ENCODE measurements around the gene HSPG2.

Gene HSPG2

GRCh38 chr1:21843996-21844395 lies 93.1 kb downstream of the HSPG2 start:
- no peak for ATAC-seq
- Mint-ChIP-seq H3K27ac (no peak overlapping the region), H3K27me3 (no peaks in the 10 kb centered on the region), H3K4me3 (no peak overlapping the region), H3K36me3 (ENCODE audit: low read depth) (no peaks in the 10 kb centered on the region), H3K9me3 (no peaks in the 10 kb centered on the region), H3K4me1 (no peaks in the 10 kb centered on the region)
- DNase-seq, result no peak

- DNase-seq (no peak), ATAC-seq (no peak)
- Mint-ChIP-seq H3K4me1 (no peaks in the 10 kb centered on the region), H3K36me3 (ENCODE audit: low read depth) (no peaks in the 10 kb centered on the region), H3K27me3 (no peaks in the 10 kb centered on the region), H3K9me3 (no peaks in the 10 kb centered on the region), H3K4me3 (no peak overlapping the region), H3K27ac (no peak overlapping the region)
Observed at GRCh38 chr1:21843208-21843607, 93.9 kb downstream of the HSPG2 start.

- no peaks in the 10 kb centered on the region for H3K4me1 Mint-ChIP-seq
- H3K36me3 Mint-ChIP-seq (ENCODE audit: low read depth), result no peaks in the 10 kb centered on the region
- ATAC-seq (no peak), DNase-seq (no peak)
- H3K27me3 Mint-ChIP-seq, result no peaks in the 10 kb centered on the region
- no peaks in the 10 kb centered on the region for H3K9me3 Mint-ChIP-seq
- H3K27ac Mint-ChIP-seq, result no peak overlapping the region
- H3K4me3 Mint-ChIP-seq, result no peak overlapping the region
Observed at GRCh38 chr1:21842606-21843162, 94.4 kb downstream of the HSPG2 start.

GRCh38 chr1:21841852-21842466 lies 95.2 kb downstream of the HSPG2 start:
- DNase-seq (no peak), ATAC-seq (no peak)
- no peaks in the 10 kb centered on the region for H3K9me3 Mint-ChIP-seq
- no peaks in the 10 kb centered on the region for H3K27me3 Mint-ChIP-seq
- H3K4me3 Mint-ChIP-seq, result no peak overlapping the region
- no peaks in the 10 kb centered on the region for H3K36me3 Mint-ChIP-seq (ENCODE audit: low read depth)
- no peak overlapping the region for H3K27ac Mint-ChIP-seq
- no peaks in the 10 kb centered on the region for H3K4me1 Mint-ChIP-seq

GRCh38 chr1:21840981-21841380 lies 96.1 kb downstream of the HSPG2 start:
- H3K4me1 Mint-ChIP-seq, result no peaks in the 10 kb centered on the region
- no peaks in the 10 kb centered on the region for H3K36me3 Mint-ChIP-seq (ENCODE audit: low read depth)
- H3K9me3 Mint-ChIP-seq, result no peaks in the 10 kb centered on the region
- no peaks in the 10 kb centered on the region for H3K27me3 Mint-ChIP-seq
- ATAC-seq, result no peak
- no peak overlapping the region for H3K27ac Mint-ChIP-seq
- no peak for DNase-seq
- H3K4me3 Mint-ChIP-seq, result no peak overlapping the region

GRCh38 chr1:21839337-21840037 lies 97.6 kb downstream of the HSPG2 start:
- ATAC-seq, result no peak

GRCh38 chr1:21838359-21839157 lies 98.6 kb downstream of the HSPG2 start:
- H3K27me3 Mint-ChIP-seq, result no peaks in the 10 kb centered on the region
- no peak for ATAC-seq

More at GRCh38 chr1:21839337-21840037, 97.6 kb downstream of the HSPG2 start:
- H3K9me3 Mint-ChIP-seq, result peaks cover under 1% of the 10 kb centered on the region
- H3K36me3 Mint-ChIP-seq (ENCODE audit: low read depth), result peaks cover 8% of the 10 kb centered on the region
- no peak overlapping the region for H3K4me3 Mint-ChIP-seq
- no peak for DNase-seq
- H3K27ac Mint-ChIP-seq, result no peak overlapping the region
- no peaks in the 10 kb centered on the region for H3K4me1 Mint-ChIP-seq
- H3K27me3 Mint-ChIP-seq, result no peaks in the 10 kb centered on the region

GRCh38 chr1:21837476-21837875 lies 99.6 kb downstream of the HSPG2 start:
- no peak for ATAC-seq

More at GRCh38 chr1:21838359-21839157, 98.6 kb downstream of the HSPG2 start:
- no peak for DNase-seq
- H3K4me1 Mint-ChIP-seq, result no peaks in the 10 kb centered on the region
- H3K27ac Mint-ChIP-seq, result no peak overlapping the region
- H3K9me3 Mint-ChIP-seq, result peaks cover 10% of the 10 kb centered on the region
- no peak overlapping the region for H3K4me3 Mint-ChIP-seq
- H3K36me3 Mint-ChIP-seq (ENCODE audit: low read depth), result peaks cover 13% of the 10 kb centered on the region

GRCh38 chr1:21836729-21837128 lies 100.4 kb downstream of the HSPG2 start:
- H3K4me3 Mint-ChIP-seq, result no peak overlapping the region
- no peak for DNase-seq
- peaks cover 15% of the 10 kb centered on the region for H3K36me3 Mint-ChIP-seq (ENCODE audit: low read depth)
- ATAC-seq, result no peak
- no peak overlapping the region for H3K27ac Mint-ChIP-seq
- H3K9me3 Mint-ChIP-seq, result peaks cover 10% of the 10 kb centered on the region
- no peaks in the 10 kb centered on the region for H3K4me1 Mint-ChIP-seq
- no peaks in the 10 kb centered on the region for H3K27me3 Mint-ChIP-seq

More at GRCh38 chr1:21837476-21837875, 99.6 kb downstream of the HSPG2 start:
- Mint-ChIP-seq H3K27ac (no peak overlapping the region), H3K4me1 (no peaks in the 10 kb centered on the region), H3K27me3 (no peaks in the 10 kb centered on the region), H3K9me3 (peaks cover 10% of the 10 kb centered on the region), H3K4me3 (no peak overlapping the region), H3K36me3 (ENCODE audit: low read depth) (peaks cover 15% of the 10 kb centered on the region)
- DNase-seq, result no peak

GRCh38 chr1:21836010-21836409 lies 101.1 kb downstream of the HSPG2 start:
- no peaks in the 10 kb centered on the region for H3K4me1 Mint-ChIP-seq
- no peak for DNase-seq
- H3K27me3 Mint-ChIP-seq, result no peaks in the 10 kb centered on the region
- H3K9me3 Mint-ChIP-seq, result peaks cover 10% of the 10 kb centered on the region
- no peak for ATAC-seq
- H3K27ac Mint-ChIP-seq, result no peak overlapping the region
- peaks cover 15% of the 10 kb centered on the region for H3K36me3 Mint-ChIP-seq (ENCODE audit: low read depth)
- no peak overlapping the region for H3K4me3 Mint-ChIP-seq

GRCh38 chr1:21834666-21835065 lies 102.4 kb downstream of the HSPG2 start:
- Mint-ChIP-seq H3K4me1 (no peaks in the 10 kb centered on the region), H3K36me3 (ENCODE audit: low read depth) (peaks cover 15% of the 10 kb centered on the region), H3K27me3 (no peaks in the 10 kb centered on the region), H3K9me3 (peaks cover 10% of the 10 kb centered on the region), H3K27ac (no peak overlapping the region), H3K4me3 (no peak overlapping the region)
- DNase-seq (no peak), ATAC-seq (no peak)

GRCh38 chr1:21834094-21834493 lies 103.0 kb downstream of the HSPG2 start:
- no peak for ATAC-seq
- no peaks in the 10 kb centered on the region for H3K4me1 Mint-ChIP-seq
- H3K27ac Mint-ChIP-seq, result no peak overlapping the region
- peaks cover 15% of the 10 kb centered on the region for H3K36me3 Mint-ChIP-seq (ENCODE audit: low read depth)
- DNase-seq, result no peak
- H3K4me3 Mint-ChIP-seq, result no peak overlapping the region
- H3K27me3 Mint-ChIP-seq, result no peaks in the 10 kb centered on the region
- H3K9me3 Mint-ChIP-seq, result peaks cover 10% of the 10 kb centered on the region

- no peaks in the 10 kb centered on the region for H3K4me1 Mint-ChIP-seq
- DNase-seq (no peak), ATAC-seq (no peak)
- H3K27ac Mint-ChIP-seq, result no peak overlapping the region
- H3K9me3 Mint-ChIP-seq, result peaks cover 10% of the 10 kb centered on the region
- H3K27me3 Mint-ChIP-seq, result no peaks in the 10 kb centered on the region
- H3K36me3 Mint-ChIP-seq (ENCODE audit: low read depth), result peaks cover 15% of the 10 kb centered on the region
- H3K4me3 Mint-ChIP-seq, result no peak overlapping the region
Observed at GRCh38 chr1:21833392-21833976, 103.6 kb downstream of the HSPG2 start.

- H3K9me3 Mint-ChIP-seq, result peaks cover 10% of the 10 kb centered on the region
- no peak for ATAC-seq
- peaks cover 15% of the 10 kb centered on the region for H3K36me3 Mint-ChIP-seq (ENCODE audit: low read depth)
- no peaks in the 10 kb centered on the region for H3K4me1 Mint-ChIP-seq
- no peak overlapping the region for H3K27ac Mint-ChIP-seq
- no peak for DNase-seq
- no peak overlapping the region for H3K4me3 Mint-ChIP-seq
- H3K27me3 Mint-ChIP-seq, result no peaks in the 10 kb centered on the region
Observed at GRCh38 chr1:21831454-21831970, 105.6 kb downstream of the HSPG2 start.
